GM18519 (cell line): ENCODE data around the gene CDH6.
"Not testable (repeated sequence)": the region's sequence is repeated elsewhere in the genome, so short reads cannot be mapped to it uniquely, and the experiment has no call there.

Experiments used
- ATAC-seq: cut with Tn5 transposase; IDR thresholded peaks from one replicate; pipeline ENCODE4 v1.9.1; 2021; ENCODE audit warnings: mild to moderate bottlenecking, moderate library complexity; ENCODE audit not compliant: unreplicated experiment, low FRiP score

CDH6 gene

DNA sequence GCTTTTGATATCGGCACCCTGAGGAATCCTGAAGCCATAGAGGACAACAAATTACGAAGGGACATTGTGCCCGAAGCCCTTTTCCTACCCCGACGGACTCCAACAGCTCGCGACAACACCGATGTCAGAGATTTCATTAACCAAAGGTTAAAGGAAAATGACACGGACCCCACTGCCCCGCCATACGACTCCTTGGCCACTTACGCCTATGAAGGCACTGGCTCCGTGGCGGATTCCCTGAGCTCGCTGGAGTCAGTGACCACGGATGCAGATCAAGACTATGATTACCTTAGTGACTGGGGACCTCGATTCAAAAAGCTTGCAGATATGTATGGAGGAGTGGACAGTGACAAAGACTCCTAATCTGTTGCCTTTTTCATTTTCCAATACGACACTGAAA is 129.5 kb downstream of the CDH6 start:
- ATAC-seq, result no peak

- ATAC-seq, result no peak
Measured at GRCh38 chr5:31324842-31325241, 131.4 kb downstream of the CDH6 start.

DNA sequence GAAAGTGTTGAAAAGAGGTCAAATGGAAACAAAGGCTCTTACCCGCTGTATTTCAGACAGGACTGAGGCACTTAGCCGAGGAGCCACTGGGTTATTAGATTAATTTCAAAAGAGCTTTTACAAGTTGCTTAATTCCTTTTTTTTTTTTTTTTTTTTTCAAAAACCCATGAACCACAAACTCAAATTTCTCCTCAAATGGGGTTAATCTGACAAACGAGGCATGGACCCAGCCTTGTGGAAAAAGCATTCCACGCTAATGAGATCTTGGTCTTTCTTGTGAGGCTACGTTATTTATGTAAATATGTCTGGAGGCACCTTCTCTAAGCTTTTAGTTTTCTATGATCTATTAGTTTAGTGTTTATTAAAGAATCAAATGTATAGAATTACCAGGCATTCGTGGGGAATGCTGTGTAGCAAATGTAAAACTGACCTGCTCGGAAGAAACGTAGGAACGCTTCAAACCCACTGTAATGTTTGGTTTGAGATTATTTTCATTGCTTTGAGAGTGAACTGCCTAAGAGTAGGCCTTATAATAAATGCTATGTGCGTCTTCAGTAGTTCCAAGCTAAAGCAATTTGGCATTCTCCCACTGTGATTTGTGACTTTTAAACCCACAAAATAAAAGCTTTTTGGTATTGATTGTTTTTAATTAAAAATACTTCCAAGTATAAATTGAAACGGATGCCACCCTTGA is 134.7 kb downstream of the CDH6 start:
- no peak for ATAC-seq

DNA sequence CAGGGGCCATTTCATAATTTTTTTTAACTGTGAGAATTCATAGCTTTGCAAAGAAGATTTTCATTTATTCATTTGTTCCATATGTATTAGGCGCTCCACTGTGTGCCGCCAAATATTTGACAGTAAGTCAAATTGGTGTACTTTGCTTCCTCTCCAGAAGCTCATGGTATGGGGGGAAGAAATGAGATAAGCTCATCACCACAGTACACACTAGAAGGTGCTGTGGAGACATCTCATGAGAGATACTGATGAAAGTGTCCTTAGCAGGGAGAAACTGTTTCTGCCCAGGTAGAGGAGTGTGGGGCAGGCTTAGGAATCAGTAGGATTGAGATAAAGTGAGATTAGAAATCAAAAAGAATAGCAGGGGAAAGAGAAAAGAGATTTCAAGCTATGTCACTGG is 136.2 kb downstream of the CDH6 start:
- no peak for ATAC-seq

- ATAC-seq, result no peak
Measured at GRCh38 chr5:31332160-31332559, 138.7 kb downstream of the CDH6 start.

GRCh38 chr5:31333475-31333874 is 140.0 kb downstream of the CDH6 start:
- no peak for ATAC-seq

DNA sequence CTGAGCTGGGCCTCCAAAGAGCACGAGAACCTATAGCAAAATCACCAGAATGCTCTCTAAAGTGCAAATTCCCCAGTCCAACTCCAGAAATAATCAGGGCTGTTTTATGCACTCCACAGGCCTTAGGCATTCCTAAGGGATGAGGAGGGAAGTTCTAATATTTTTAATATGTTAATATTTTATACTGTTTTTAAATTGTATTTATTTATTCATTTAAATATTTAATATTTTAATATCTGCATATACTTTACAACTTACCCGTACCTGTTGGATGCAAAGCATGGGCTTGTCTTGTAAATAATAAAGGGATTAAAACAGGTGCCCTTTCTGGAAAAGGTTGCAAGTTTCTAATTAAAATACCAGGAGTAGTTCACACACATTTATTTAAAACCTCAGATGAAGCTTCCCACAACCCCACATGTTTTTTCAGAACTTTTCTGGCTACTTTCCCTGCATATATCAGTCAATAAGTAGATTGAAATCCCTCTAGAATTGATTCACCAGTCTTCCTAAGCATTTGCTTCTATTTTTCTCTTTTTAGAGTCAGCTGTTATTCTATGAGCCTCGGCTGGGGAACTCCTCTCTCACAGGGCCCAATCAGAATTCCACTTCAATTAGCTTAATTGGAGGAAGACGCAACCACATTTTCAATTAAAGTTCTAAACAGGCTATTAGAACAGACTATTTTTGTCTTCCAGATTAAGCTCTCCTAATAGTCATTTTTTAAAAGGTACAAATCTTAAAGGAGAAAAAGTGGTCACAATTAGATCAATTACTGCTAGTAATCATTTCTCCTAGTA is 140.8 kb downstream of the CDH6 start:
- no peak for ATAC-seq

DNA sequence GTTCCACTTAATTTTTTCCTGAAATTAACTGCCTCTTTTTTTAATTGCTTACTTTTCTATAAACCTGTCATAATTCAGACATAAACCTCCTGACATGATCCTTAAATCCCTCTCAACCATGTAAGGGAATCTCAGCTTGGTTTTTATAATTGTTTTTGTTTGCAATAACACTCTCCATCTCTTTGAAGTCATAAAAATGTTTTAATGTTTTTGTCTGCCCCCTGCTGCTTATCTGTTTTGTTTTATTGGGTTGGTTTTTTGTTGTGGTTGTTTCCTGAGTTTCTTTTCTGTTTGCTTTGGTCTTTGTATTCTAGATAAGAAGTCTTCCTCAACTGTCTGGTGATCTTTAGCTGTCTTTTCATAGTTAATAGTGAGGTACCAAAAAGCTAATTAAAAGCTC is 142.0 kb downstream of the CDH6 start:
- no peak for ATAC-seq

DNA sequence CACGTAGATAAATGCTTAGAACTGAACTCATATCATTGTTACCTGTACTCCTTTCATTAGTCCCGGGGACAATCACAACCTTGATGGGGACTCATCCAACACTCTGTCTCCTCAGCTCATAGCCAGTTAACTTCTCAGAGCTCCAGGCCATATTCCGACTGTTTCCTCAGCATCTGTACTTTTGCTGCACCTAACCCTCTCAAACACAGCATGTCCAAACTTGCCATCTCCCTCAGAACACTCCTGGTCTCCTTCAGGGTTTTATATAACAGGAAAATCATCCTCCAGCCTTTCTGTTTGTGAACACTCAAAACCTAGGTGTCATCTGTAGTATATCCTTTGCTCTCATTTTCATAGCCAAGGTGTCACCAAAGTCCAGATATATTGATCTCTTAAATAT is 150.5 kb downstream of the CDH6 start:
- ATAC-seq, result no peak

DNA sequence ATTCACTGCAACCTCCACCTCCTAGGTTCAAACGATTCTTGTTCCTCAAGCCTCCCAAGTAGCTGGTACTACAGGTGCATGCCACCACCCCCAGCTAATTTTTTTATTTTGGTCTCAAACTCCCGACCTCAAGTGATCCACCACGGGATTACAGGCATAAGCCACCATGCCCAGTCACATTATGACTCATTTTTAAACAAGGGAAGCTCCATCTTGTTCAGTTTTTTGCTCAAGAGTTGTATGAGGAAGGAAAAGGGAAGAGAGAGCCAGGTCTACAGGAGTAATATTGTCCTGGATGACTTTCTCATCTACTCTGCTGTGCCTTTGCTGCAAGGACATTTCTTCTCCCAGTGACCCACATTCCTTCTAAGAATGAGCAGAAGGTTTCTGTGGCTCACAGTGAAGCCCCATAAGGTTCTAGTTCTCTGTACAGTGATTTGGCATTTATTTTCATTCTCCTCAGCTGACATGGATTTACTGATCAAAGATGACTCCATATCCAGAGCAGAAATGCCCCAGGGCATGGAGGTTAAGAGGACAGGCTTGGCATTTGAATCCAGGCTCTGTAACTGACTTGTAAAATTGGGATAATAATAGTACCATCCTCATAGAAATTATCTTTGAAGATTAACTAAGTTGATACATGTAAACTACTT is 153.5 kb downstream of the CDH6 start:
- ATAC-seq, result no peak

- no peak for ATAC-seq
Measured at GRCh38 chr5:31347552-31347905, 154.0 kb downstream of the CDH6 start.

DNA sequence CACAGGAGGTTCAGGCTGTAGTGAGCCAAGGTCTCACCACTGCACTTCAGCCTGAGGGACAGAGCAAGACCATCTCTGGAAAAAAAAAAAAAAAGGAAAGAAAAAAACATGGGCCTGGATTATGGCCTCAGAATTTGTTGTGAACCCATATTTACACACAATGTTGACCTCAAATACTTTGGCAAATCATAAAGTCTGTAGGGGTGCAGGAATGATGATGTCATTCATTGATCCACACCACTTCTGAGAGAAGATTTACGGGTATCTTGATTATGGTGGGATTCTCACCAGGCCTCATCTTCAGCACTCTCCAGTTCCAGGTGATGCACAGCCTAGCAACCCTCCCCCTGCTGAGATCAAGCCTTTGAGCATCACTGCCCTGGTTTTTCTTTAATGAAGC is 156.9 kb downstream of the CDH6 start:
- no peak for ATAC-seq

- ATAC-seq, result no peak
Measured at GRCh38 chr5:31355337-31355736, 161.9 kb downstream of the CDH6 start.

GRCh38 chr5:31357038-31357437 is 163.6 kb downstream of the CDH6 start:
- ATAC-seq, result no peak

GRCh38 chr5:31359839-31360238 is 166.4 kb downstream of the CDH6 start:
- no peak for ATAC-seq

GRCh38 chr5:31361234-31361633 is 167.7 kb downstream of the CDH6 start:
- ATAC-seq, result no peak

DNA sequence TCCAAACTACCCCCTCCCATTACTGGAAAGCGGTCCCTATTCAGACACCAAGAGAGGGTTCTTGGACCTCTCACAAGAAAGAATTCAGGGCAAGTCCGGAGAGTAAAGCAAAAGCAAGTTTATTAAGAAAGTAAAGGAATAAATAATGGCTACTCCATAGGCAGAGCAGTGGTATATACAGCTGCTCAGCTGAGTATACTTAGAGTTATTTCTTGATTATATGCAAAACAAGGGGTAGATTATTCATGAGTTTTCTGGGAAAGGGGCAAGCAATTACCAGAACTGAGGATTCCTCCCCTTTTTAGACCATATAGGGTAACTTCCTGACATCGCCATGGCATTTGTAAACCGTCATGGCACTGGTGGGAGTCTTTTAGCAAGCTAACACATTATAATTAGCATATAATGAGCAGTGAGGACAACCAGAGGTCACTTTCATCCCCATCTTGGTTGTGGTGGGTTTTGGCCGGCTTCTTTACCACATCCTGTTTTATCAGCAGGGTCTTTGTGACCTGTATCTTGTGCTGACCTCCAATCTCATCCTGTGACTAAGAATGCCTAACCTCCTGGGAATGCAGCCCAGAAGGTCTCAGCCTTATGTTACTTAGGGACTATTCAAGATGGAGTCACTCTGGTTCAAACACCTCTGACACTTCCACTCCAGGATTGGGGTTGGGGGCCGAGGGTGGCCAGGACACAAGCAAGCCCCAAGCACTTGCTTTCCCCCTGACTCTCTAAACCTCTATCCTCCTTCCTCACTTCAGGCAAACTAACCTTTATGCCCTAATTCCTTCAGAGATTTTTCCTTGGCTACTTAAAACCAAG is 168.4 kb downstream of the CDH6 start:
- not testable (repeated sequence) for ATAC-seq

GRCh38 chr5:31362529-31362900 is 169.0 kb downstream of the CDH6 start:
- ATAC-seq, result no peak

DNA sequence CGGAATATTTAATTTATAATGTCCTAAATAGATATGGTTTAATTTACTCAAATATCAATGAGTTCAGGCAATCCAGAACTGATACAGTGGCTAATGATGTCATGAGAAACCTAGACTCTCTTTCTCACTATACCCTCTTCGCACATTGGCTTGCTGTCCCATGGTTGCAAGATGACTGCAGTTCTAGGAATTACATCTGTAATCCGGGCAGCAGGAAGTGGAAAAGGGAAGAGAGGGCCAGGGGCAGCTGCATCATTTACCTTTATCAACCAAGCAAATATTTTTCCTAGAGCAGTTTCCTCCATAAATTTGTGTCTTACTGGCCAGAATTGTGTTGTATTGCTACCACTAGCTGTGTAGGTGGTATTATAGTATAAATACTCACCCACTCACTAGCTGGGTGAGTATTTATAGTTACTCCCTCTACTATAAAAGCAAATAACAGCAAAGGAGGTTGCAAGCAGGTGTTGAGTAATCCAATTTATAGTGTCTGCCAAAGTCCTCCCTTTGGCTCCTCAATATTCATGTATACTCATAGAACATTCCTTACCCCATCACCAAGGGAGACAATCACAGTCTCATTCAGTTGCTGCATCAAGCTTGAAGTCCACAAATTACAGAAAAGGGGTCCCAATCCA is 169.6 kb downstream of the CDH6 start:
- no peak for ATAC-seq

DNA sequence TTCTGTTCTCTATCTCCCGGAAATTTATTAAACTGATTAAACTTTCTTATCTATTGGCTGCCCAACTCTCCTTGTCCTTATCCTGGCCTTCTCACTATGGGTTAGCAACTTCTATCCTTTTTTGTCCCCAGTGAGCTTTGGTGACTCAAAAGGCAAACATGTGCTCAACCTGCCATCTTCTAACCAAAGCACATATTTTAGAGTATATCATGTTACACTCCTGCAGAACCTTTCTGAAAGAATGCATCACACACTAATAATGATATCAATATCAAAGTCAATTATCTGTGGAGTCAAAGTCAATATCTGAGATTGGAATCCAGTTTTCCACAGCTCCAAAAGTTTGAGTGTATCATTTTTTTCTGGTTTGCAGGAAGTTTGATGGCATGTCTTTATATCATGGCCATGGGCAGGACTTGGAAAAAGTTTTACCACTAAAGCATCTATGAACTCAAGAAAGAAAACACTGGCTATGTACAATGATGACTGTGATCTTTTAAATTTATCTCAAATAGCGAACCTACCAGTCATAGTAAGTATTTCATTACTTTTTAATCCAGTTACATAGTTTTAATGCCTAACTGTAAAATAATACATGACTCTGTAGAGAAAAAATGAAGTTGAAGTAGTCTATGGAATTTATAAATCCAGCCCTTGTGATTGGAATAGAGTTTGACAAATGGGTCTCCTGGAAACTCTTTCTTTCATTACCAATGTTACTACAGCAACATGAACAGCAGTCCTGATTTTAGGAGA is 171.6 kb downstream of the CDH6 start:
- no peak for ATAC-seq
